Measurements from ENCODE around the gene GNAT2. TPM values are rescaled to one million over a fixed set of nuclear protein-coding genes. Genes with fewer than 3 reads are reported as not detected.

The GNAT2 gene
- polyA plus RNA-seq, 1 donor: not detected

GRCh38 chr1:109564194-109564878 lies 55.1 kb downstream of the GNAT2 start:
- Histone ChIP-seq H3K27ac (ENCODE audit: low read length) (no peak overlapping the region), H3K4me1 (ENCODE audit: control insufficient read depth, insufficient read depth, low read length) (peaks cover 35% of the 10 kb centered on the region), H3K4me3 (ENCODE audit: low read length) (no peak overlapping the region), H3K9me3 (ENCODE audit: control insufficient read depth, low read depth, low read length) (no peaks in the 10 kb centered on the region), H3K27me3 (ENCODE audit: control insufficient read depth, insufficient read depth, low read length) (no peaks in the 10 kb centered on the region), H3K36me3 (ENCODE audit: control insufficient read depth, insufficient read depth, low read length) (no peaks in the 10 kb centered on the region)
- no peak for DNase-seq
- WGBS (ENCODE audit: insufficient coverage, low lambda C conversion rate): 69% methylated on average over 5 of the region's 7 CpGs

- DNase-seq: no peak
- Histone ChIP-seq H3K9me3 (ENCODE audit: control insufficient read depth, low read depth, low read length) (no peaks in the 10 kb centered on the region), H3K27me3 (ENCODE audit: control insufficient read depth, insufficient read depth, low read length) (no peaks in the 10 kb centered on the region), H3K4me1 (ENCODE audit: control insufficient read depth, insufficient read depth, low read length) (peaks cover 26% of the 10 kb centered on the region), H3K36me3 (ENCODE audit: control insufficient read depth, insufficient read depth, low read length) (peaks cover 3% of the 10 kb centered on the region), H3K27ac (ENCODE audit: low read length) (no peak overlapping the region), H3K4me3 (ENCODE audit: low read length) (no peak overlapping the region)
Observed at GRCh38 chr1:109559995-109560394, 59.4 kb downstream of the GNAT2 start.

- Histone ChIP-seq H3K27me3 (ENCODE audit: control insufficient read depth, insufficient read depth, low read length) (no peaks in the 10 kb centered on the region), H3K4me3 (ENCODE audit: low read length) (no peak overlapping the region), H3K36me3 (ENCODE audit: control insufficient read depth, insufficient read depth, low read length) (peaks cover 3% of the 10 kb centered on the region), H3K9me3 (ENCODE audit: control insufficient read depth, low read depth, low read length) (no peaks in the 10 kb centered on the region), H3K27ac (ENCODE audit: low read length) (no peak overlapping the region), H3K4me1 (ENCODE audit: control insufficient read depth, insufficient read depth, low read length) (peaks cover 11% of the 10 kb centered on the region)
- no CpG with 5 or more reads among the region's 5 CpGs for WGBS (ENCODE audit: insufficient coverage, low lambda C conversion rate)
- no peak for DNase-seq
Observed at GRCh38 chr1:109557520-109557919, 61.9 kb downstream of the GNAT2 start.

- no peak for DNase-seq
- peaks cover 11% of the 10 kb centered on the region for H3K4me1 ChIP-seq (ENCODE audit: control insufficient read depth, insufficient read depth, low read length)
- H3K4me3 ChIP-seq (ENCODE audit: low read length): no peak overlapping the region
- WGBS (ENCODE audit: insufficient coverage, low lambda C conversion rate): no CpG with 5 or more reads among the region's 2 CpGs
- H3K9me3 ChIP-seq (ENCODE audit: control insufficient read depth, low read depth, low read length): no peaks in the 10 kb centered on the region
- peaks cover 3% of the 10 kb centered on the region for H3K36me3 ChIP-seq (ENCODE audit: control insufficient read depth, insufficient read depth, low read length)
- H3K27me3 ChIP-seq (ENCODE audit: control insufficient read depth, insufficient read depth, low read length): no peaks in the 10 kb centered on the region
- no peak overlapping the region for H3K27ac ChIP-seq (ENCODE audit: low read length)
Observed at GRCh38 chr1:109556563-109556962, 62.9 kb downstream of the GNAT2 start.

Other genes starting within 250 kb of the GNAT2 start
- gene SORT1, start 221.7 kb downstream of the GNAT2 start, polyA plus RNA-seq: 41.7 TPM
- 94.1 TPM for gene PSMA5, start 193.2 kb downstream of the GNAT2 start, polyA plus RNA-seq
- gene SYPL2, start 153.1 kb downstream of the GNAT2 start, polyA plus RNA-seq: 0.60 TPM
- 6.1 TPM for gene ATXN7L2, start 135.7 kb downstream of the GNAT2 start, polyA plus RNA-seq
- gene CYB561D1, start 125.5 kb downstream of the GNAT2 start, polyA plus RNA-seq: 7.2 TPM
- gene AMIGO1, start 109.9 kb downstream of the GNAT2 start, polyA plus RNA-seq: 2.0 TPM
- 0.93 TPM for gene GPR61, start 79.7 kb downstream of the GNAT2 start, polyA plus RNA-seq
- 7.5 TPM for gene GNAI3, start 71.0 kb downstream of the GNAT2 start, polyA plus RNA-seq
- gene AMPD2, start 221 bp upstream of the GNAT2 start, polyA plus RNA-seq: 61.2 TPM
- gene GSTM4, start 36.5 kb upstream of the GNAT2 start, polyA plus RNA-seq: 68.4 TPM
- gene GSTM2, start 48.4 kb upstream of the GNAT2 start, polyA plus RNA-seq: 197 TPM
- gene GSTM1, start 68.2 kb upstream of the GNAT2 start, polyA plus RNA-seq: 1.1 TPM
- gene GSTM5, start 92.6 kb upstream of the GNAT2 start, polyA plus RNA-seq: 7.2 TPM
- gene GSTM3, start 121.4 kb upstream of the GNAT2 start, polyA plus RNA-seq: 132 TPM
- gene EPS8L3, start 144.3 kb upstream of the GNAT2 start, polyA plus RNA-seq: 343 TPM